ENCODE results near the gene ARHGEF18.
"Not testable (repeated sequence)": the region's sequence is repeated elsewhere in the genome, so short reads cannot be mapped to it uniquely, and the experiment has no call there.

The ARHGEF18 gene

DNA sequence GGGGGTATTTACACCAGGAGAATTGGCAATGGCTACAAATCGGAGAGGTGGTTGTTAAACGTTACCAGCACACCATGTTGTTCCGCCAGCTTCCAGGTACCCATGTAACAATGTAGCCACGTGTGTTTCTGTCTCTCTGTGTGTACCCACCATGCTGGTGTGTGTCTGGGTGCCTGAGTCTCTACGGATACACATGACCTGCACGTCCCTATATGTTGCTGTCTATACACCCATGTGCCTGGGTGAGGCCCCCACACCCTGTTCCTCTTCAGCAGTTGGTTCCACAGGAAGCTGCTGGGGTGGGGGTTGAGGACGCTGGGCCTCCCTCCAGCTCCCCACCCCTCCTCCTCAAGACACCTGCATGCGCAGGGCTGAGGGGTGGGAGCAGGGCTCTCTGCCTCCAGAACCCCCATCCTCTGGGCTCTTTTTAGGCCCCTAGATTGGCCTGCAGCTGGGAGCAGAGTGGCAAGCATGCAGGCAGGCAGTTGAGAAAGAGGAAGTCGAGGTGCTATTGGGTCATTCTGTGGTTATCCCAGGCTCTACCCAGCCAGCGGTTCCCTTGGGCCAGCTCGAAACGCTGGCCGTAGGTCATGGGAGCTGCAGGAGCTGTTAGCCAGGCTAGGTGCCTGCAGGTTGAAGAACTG, at the start of gene ARHGEF18:
Gene ARHGEF18, plus strand, starts transcription at position 351 of the 644 bp plus-strand sequence. CDS start 13,954 bp downstream, outside the sequence.
- TF ChIP-seq POLR2A (IDR thresholded peaks at IDR 0.05; ENCODE audit: low read length) = no peak
- TF ChIP-seq GATA1 (IDR thresholded peaks at IDR 0.05; ENCODE audit: low read depth, low read length) = no peak
- DNase-seq = no peak

DNA sequence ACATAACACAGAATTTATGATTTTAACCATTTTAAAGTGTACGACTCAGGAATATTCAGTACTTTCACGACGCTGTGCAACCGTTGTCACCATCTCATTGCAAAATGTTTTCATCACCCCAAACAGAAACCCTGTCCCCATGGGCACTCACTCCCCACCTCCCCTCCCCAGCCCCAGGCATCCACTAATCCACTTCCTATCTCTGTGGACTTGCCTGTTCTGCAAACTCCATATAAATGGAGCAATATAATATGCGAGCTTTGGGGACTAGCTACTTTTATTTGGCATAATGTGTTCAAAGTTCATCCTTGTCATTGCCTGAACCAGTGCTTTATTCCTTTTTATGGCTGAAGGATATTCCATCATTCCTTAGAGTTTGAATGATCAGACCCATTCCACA, 47.2 kb upstream of the ARHGEF18 start:
- TF ChIP-seq GATA1 (IDR thresholded peaks at IDR 0.05; ENCODE audit: low read depth, low read length) (no peak), POLR2A (IDR thresholded peaks at IDR 0.05; ENCODE audit: low read length) (no peak)
- no peak for DNase-seq

DNA sequence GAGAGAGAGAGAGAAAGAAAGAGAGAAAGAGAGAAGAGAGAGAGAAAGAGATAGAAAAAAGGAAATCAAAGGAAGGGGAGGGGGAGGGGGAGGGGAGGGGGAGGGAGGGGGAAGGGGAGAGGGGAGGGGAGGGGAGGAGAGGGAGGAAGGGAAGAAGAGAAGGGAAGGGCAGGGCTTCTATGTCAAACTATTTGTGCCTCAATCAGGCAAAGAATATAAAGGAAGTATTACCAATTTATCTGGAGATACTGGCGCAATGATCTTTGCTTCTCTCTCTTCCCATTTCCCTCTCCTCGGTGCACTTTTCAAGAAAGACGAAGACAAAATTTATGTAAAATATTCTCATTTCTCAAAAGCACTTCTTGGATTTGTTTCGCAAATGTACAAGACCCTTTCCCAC, 45.3 kb upstream of the ARHGEF18 start:
- no peak for TF ChIP-seq POLR2A (IDR thresholded peaks at IDR 0.05; ENCODE audit: low read length)
- no peak for TF ChIP-seq GATA1 (IDR thresholded peaks at IDR 0.05; ENCODE audit: low read depth, low read length)

DNA sequence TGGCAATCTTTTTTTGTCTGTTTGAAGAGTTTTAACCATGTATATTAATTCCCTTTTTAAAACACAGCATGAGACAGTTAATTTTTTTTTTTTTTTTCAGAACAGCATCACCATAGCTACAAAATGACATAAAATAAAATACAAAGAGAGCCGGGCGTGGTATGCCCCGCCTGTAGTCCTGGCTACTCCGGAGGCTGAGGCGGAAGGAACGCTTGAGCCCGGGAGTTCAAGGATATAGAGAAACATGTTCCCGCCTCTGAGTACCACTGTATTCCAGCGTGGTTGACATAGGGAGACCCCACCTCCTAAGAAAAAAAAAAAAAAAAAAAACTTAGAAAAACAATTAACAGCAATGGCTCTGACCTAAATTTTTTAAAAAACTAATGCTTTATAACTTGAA, 44.5 kb upstream of the ARHGEF18 start:
- TF ChIP-seq POLR2A (IDR thresholded peaks at IDR 0.05; ENCODE audit: low read length) (no peak), GATA1 (IDR thresholded peaks at IDR 0.05; ENCODE audit: low read depth, low read length) (no peak)
- no peak for DNase-seq

More for the DNA sequence above, 45.3 kb upstream of the ARHGEF18 start:
- DNase-seq = no peak

DNA sequence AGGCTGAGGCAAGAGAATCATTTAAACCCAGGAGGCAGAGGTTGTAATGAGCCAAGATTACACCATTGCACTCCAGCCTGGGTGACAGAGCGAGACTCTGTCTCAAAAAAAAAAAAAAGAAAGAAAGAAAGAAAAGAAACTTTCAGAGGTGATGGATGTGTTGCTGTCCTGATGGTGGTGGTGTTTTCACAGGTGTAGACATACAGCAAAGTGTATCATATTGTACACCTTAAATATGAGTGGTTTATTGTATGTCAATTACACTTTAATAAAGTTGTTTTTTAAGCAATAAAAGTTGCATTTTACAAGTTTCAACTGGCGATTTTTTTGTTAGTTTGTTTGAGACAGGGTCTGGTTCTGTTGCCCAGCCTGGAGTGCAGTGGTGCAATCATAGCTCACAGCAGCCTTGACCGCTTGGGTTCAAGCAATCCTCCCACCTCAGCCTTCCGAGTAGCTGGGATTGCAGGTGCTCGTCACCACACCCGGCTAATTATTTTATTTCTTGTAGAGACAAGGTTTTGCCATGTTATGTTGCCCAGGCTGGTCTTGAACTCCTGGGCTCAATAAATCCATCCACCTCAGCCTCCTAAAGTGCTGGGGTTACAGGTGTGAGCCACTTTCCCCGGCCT, 41.0 kb upstream of the ARHGEF18 start:
- no peak for DNase-seq
- TF ChIP-seq GATA1 (IDR thresholded peaks at IDR 0.05; ENCODE audit: low read depth, low read length) (no peak), POLR2A (IDR thresholded peaks at IDR 0.05; ENCODE audit: low read length) (no peak)

DNA sequence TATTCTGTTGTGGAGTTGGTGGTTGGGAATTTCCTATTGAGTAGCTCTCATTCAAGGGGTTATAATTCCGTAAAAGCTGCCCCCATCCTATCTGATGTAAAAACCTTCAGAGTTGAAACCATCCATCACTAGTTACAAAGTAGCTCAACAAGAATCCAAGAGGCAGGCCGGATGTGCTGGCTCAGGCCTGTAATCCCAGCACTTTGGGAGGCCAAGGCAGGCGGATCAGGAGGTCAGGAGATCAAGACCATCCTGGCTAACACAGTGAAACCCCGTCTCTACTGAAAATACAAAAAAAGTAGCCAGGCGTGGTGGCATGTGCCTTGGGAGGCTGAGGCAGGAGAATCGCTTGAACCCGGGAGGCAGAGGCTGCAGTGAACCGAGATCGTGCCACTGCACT, 40.4 kb upstream of the ARHGEF18 start:
- DNase-seq = not testable (repeated sequence)

DNA sequence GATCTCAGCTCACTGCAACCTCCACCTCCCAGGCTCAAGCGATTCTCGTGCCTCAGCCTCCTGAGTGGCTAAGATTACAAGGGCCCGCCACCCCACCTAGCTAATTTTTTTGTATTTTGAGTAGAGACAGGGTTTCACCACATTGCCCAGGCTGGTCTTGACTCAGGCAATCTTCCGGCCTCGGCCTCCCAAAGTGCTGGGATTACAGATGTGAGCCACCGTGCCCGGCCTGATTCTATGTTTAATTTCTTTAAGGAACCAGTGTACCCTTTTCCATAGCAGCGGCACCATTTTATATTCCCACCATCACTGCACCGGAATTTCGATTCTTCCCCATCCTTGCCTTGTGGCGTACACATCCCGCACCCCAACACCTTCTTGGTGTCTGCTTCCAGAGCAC, 36.8 kb upstream of the ARHGEF18 start:
- TF ChIP-seq POLR2A (IDR thresholded peaks at IDR 0.05; ENCODE audit: low read length) (no peak), GATA1 (IDR thresholded peaks at IDR 0.05; ENCODE audit: low read depth, low read length) (no peak)
- no peak for DNase-seq

DNA sequence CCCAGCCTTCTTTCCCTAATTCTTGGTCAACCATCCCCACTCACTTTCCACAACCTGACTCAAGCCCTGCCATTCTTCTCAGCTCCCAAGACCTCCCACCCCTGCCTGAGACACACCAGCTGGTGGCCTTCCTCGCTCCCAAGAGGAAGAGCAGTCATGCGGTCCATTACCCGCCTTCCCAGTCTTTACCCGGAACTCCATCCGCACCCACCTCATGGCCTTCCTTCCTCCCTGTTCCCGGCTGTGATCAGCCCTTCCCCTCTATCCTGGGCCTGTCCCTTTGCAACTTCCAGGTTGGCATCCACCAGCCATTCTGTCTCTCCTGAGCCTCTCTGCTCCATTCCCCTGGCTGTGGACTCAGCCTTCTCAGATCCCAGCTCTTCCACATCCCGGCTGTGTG, 35.9 kb upstream of the ARHGEF18 start:
- no peak for DNase-seq
- no peak for TF ChIP-seq POLR2A (IDR thresholded peaks at IDR 0.05; ENCODE audit: low read length)

DNA sequence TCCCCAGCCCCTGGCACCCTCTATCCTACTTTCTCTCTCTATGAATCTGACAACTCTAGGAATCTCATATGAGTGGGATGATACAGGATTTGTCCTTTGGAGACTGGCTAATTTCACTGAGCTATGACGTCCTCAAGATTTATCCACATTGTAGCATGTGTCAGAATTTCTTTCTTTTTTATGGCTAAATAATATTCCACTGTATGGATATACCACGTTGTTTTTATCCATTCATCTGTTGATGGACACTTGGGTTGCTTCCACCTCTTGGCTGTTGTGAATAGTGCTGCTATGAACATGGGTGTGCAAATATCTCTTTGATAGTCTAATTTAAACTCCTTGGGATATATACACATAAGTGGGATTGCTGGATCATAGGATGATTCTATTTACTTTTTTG, 30.6 kb upstream of the ARHGEF18 start:
- TF ChIP-seq GATA1 (IDR thresholded peaks at IDR 0.05; ENCODE audit: low read depth, low read length) (no peak), POLR2A (IDR thresholded peaks at IDR 0.05; ENCODE audit: low read length) (no peak)
- no peak for DNase-seq

DNA sequence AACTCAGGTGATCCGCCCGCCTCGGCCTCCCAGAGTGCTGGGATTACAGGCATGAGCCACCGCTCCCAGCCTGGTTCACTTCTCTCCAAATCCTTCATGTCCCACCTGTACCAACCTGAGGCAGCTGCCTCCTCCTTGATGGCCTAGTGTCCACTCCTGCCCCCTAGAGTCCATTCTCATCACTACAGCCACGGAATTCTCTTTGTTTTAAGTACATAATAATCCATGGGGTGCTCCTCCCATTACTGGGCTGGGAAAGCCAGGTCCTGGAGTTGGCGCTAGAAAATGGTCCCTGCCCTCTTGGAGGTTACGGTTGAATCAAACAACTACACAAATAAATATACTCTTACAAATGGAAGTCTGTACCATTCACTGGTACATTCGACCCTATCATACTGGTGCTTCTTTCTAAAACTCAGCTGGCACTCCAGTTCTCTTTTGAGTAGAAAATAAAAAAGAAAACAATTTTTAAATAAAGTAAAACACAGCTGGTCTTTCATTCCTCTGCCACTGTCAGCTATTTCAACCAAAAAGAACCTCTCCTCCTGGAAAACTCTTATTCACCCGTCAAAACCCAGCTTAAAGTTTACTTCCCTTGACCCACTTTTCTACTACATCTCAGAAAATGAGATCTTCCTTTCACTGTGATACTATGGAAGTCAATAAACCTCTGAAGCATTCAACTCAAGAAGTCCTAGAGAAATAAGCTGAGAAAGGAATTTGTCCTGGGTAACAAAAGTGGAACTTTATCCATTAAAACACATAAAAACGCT, 22.4 kb upstream of the ARHGEF18 start:
- peak; percentile 51 to 74 for DNase-seq
- TF ChIP-seq POLR2A (IDR thresholded peaks at IDR 0.05; ENCODE audit: low read length) = no peak
- no peak for TF ChIP-seq GATA1 (IDR thresholded peaks at IDR 0.05; ENCODE audit: low read depth, low read length)

DNA sequence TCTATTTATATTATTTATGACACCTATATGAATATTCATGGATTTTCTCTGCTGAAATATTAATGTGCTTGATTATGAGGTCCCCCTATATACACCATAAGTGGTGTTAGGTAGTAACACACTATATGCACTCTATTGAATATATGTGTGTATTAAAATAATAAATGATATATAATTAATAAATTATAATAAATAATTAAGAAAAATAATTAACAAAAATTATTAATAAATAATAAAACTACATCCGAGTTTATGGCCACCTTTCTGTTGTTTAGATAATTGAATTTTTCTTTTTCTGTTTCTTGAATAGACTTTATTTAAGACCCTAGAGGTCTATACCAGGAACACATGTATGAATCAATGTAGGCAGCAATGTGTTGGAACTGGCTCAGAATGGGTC, 20.9 kb upstream of the ARHGEF18 start:
- TF ChIP-seq GATA1 (IDR thresholded peaks at IDR 0.05; ENCODE audit: low read depth, low read length) = no peak
- TF ChIP-seq POLR2A (IDR thresholded peaks at IDR 0.05; ENCODE audit: low read length) = no peak
- no peak for DNase-seq

DNA sequence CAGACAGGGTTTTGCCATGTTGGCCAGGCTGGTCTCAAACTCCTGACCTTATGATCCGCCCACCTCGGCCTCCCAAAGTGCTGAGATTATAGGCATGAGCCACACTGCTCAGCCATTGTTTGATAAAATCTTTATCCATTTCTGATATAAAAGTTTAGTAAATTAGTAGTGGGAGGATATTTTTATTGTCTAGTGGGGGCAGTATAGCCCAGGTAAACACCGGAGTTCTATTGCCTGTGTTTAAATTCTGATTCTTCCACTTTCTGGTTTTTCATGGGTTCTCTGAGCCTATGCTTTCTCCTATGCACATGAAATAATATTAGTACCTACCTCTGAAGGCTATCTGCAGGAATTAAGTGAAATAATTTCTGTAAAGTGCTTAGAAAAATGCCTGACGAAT, 20.1 kb upstream of the ARHGEF18 start:
- no peak for DNase-seq
- TF ChIP-seq GATA1 (IDR thresholded peaks at IDR 0.05; ENCODE audit: low read depth, low read length) (no peak), POLR2A (IDR thresholded peaks at IDR 0.05; ENCODE audit: low read length) (no peak)

DNA sequence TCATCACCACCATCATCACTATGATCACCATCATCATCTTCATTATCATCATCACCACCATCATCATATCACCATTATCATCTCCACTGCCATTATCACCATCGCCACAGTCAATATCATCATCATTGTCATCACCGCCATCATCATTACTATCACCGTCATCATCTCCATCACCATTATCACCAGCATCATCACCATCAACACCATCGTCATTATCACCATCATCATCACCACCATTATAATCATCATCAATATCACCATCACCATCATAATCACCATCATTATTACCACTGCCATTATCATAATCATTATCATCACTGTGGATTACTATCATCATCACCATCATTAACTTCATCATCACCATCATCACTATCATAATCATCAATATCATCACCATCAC, 17.3 kb upstream of the ARHGEF18 start:
- DNase-seq = no peak
- TF ChIP-seq GATA1 (IDR thresholded peaks at IDR 0.05; ENCODE audit: low read depth, low read length) (no peak), POLR2A (IDR thresholded peaks at IDR 0.05; ENCODE audit: low read length) (no peak)

DNA sequence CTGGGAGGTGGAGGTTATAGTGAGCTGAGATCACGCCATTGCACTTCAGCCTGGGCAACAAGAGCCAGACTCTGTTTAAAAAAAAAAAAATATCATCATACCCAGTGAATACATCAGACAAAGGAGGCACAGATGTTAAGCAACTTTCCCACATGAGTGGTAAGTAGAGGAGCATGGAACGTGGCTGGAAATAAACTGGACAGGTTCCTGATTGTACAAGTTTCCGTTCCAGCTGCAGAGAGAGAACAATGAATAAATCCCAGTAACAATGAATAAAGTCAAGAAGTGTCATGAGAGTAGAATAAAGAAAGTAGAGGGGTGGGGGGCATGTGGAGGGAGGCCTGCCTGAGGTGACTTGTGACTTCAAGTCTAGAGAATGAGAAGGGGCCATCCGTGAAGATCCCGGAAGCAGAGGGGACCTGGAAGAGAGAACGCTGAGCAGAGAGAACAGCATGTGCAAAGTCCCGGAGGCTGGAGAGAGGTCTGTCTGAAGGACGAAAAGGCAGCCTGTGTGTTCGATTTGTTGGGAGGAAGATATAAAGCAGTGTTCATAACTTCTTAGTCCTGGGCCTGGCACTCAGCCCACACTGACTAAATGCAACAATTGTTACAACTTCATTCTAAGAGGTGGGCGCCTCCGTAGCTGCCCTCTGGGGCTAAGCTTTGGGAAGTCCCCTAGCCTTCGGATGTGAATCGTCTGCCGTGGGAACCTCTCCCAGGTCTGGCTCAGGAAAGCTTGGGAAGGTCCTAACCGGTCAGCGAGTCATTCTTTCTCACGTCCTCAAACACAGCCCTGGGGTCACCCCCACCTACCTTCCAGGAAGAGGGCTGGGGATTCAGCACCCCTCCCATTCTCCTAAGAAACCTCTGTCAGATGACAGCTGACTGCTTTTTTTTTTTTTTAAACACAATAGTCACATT, 15.3 kb upstream of the ARHGEF18 start:
- TF ChIP-seq GATA1 (IDR thresholded peaks at IDR 0.05; ENCODE audit: low read depth, low read length) = no peak
- TF ChIP-seq POLR2A (IDR thresholded peaks at IDR 0.05; ENCODE audit: low read length) = no peak
- no peak for DNase-seq

Measured in erythroblast (primary cell).